Loucy (cell line): ENCODE data around the gene SYNE2.
"Not testable (repeated sequence)": the region's sequence is repeated elsewhere in the genome, so short reads cannot be mapped to it uniquely, and the experiment has no call there.

Source experiments
- H2AFZ ChIP-seq: fragments of 200-600 bp; sonication (generic); 2 replicates; pipeline ENCODE4 v1.6.0; 2016; ENCODE audit warnings: antibody characterized with exemption, mild to moderate bottlenecking, low read length, moderate library complexity
- H3F3A ChIP-seq: fragments of 200-600 bp; 2 replicates; pipeline ENCODE4 v1.6.0; 2016; ENCODE audit warnings: antibody characterized with exemption, low read depth, mild to moderate bottlenecking
- H3K27me3 ChIP-seq: fragments of 200-600 bp; sonication (generic); 2 replicates; pipeline ENCODE4 v1.6.1; 2014; ENCODE audit warnings: low read length, mild to moderate bottlenecking; ENCODE audit not compliant: insufficient read depth, poor library complexity, severe bottlenecking
- H3K36me3 ChIP-seq: fragments of 200-600 bp; sonication (generic); 2 replicates; pipeline ENCODE4 v1.6.1; 2016; ENCODE audit warnings: low read length; ENCODE audit not compliant: insufficient read depth
- H3K4me1 ChIP-seq: fragments of 200-600 bp; sonication (generic); 2 replicates; pipeline ENCODE4 v1.5.1; 2014; ENCODE audit warnings: low read length, mild to moderate bottlenecking; ENCODE audit not compliant: insufficient read depth, poor library complexity, severe bottlenecking
- H3K4me2 ChIP-seq: fragments of 200-600 bp; sonication (generic); 2 replicates; pipeline ENCODE4 v1.6.0; 2014; ENCODE audit warnings: antibody characterized with exemption, low read length, low read depth, mild to moderate bottlenecking; ENCODE audit not compliant: poor library complexity, severe bottlenecking
- H3K4me3 ChIP-seq: fragments of 200-600 bp; sonication (generic); 2 replicates; pipeline ENCODE4 v1.5.1; 2014; ENCODE audit warnings: low read length, mild to moderate bottlenecking, mixed read lengths; ENCODE audit not compliant: poor library complexity, severe bottlenecking
- H3K79me2 ChIP-seq: fragments of 200-600 bp; sonication (generic); 2 replicates; pipeline ENCODE4 v1.6.1; 2014; ENCODE audit warnings: low read length; ENCODE audit not compliant: insufficient read depth
- H3K9ac ChIP-seq: fragments of 200-600 bp; sonication (generic); 2 replicates; pipeline ENCODE4 v1.6.0; 2014; ENCODE audit warnings: mild to moderate bottlenecking, low read depth, low read length, moderate library complexity; ENCODE audit not compliant: poor library complexity, severe bottlenecking
- H3K9me2 ChIP-seq: fragments of 200-600 bp; sonication (generic); replicated peaks from 2 replicates; pipeline ENCODE4 v1.6.1; 2016; ENCODE audit warnings: low read depth, low read length, mixed read lengths
- H3K9me3 ChIP-seq: fragments of 200-600 bp; sonication (generic); 2 replicates; pipeline ENCODE4 v1.6.1; 2014; ENCODE audit warnings: mild to moderate bottlenecking, antibody characterized with exemption, low read length, low read depth; ENCODE audit not compliant: insufficient read depth
- H4K20me1 ChIP-seq: fragments of 200-600 bp; sonication (generic); 2 replicates; pipeline ENCODE4 v1.6.0; 2014; ENCODE audit warnings: antibody characterized with exemption, low read length, mild to moderate bottlenecking; ENCODE audit not compliant: insufficient read depth, poor library complexity, severe bottlenecking
- EZH2phosphoT487 ChIP-seq: fragments of 200-600 bp; IDR thresholded peaks from 2 replicates; pipeline ENCODE4 v1.6.1; 2018; ENCODE audit warnings: antibody characterized with exemption, mild to moderate bottlenecking, moderate library complexity, borderline replicate concordance
- TF ChIP-seq, protein P1 (sequence below): fragments of 200-600 bp; sonication (generic); conservative IDR thresholded peaks from 2 replicates; pipeline ENCODE4 v1.5.1; 2014; ENCODE audit warnings: mild to moderate bottlenecking, antibody characterized with exemption, low read length

The SYNE2 gene

DNA sequence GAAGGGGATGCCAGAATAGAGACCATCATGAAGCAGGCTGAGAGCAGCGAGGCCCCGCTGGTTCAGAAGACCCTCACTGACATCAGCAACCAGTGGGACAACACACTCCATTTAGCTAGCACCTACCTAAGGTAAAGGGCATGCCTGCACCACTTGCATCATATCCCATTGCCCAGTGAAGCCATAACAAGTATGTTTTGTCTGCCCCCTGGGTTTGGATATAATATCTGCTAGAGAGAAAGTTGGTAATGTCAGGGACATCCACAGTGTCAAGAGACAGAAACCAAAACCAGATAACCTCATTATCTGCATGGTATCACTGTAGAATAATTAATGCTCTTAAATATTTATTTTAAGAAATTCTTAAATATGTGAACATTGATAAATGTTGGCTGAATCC is 173.8 kb downstream of the SYNE2 start:
- Histone ChIP-seq H3K9ac (no peak overlapping the region), H3K9me2 (no peaks in the 10 kb centered on the region), H3F3A (no peaks in the 10 kb centered on the region), H3K9me3 (no peaks in the 10 kb centered on the region), H3K4me1 (no peaks in the 10 kb centered on the region), H3K79me2 (no peaks in the 10 kb centered on the region), H4K20me1 (no peaks in the 10 kb centered on the region), H3K27me3 (no peaks in the 10 kb centered on the region), H3K4me2 (no peak overlapping the region), H2AFZ (no peak overlapping the region), H3K4me3 (no peak overlapping the region), H3K36me3 (peaks cover 5% of the 10 kb centered on the region; the same call in 1 of the 2 replicates)
- TF ChIP-seq, protein P1, sequence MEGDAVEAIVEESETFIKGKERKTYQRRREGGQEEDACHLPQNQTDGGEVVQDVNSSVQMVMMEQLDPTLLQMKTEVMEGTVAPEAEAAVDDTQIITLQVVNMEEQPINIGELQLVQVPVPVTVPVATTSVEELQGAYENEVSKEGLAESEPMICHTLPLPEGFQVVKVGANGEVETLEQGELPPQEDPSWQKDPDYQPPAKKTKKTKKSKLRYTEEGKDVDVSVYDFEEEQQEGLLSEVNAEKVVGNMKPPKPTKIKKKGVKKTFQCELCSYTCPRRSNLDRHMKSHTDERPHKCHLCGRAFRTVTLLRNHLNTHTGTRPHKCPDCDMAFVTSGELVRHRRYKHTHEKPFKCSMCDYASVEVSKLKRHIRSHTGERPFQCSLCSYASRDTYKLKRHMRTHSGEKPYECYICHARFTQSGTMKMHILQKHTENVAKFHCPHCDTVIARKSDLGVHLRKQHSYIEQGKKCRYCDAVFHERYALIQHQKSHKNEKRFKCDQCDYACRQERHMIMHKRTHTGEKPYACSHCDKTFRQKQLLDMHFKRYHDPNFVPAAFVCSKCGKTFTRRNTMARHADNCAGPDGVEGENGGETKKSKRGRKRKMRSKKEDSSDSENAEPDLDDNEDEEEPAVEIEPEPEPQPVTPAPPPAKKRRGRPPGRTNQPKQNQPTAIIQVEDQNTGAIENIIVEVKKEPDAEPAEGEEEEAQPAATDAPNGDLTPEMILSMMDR = no peak
- TF ChIP-seq EZH2phosphoT487 = no peak

DNA sequence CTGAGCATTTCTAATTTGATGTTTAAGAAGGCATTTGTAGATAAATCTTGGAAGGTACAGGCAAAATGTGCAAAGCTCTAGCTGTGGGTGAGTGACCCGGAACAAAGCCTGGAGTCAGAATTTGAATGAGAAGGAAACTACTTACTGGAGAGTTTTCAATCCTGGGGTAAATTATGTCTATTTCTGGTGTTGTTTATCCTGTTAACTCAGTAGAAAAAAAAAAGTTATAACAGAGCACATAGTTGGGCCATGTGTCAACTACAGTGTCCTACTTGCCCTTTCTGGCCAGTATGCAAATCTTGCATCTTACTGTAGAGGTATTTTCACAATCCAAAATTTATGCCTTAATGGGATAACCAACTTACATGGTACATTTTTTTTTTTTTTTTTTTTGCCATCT is 182.3 kb downstream of the SYNE2 start:
- Histone ChIP-seq H4K20me1 (no peaks in the 10 kb centered on the region), H3K9me2 (no peaks in the 10 kb centered on the region), H2AFZ (no peak overlapping the region), H3K9ac (no peak overlapping the region), H3K9me3 (no peaks in the 10 kb centered on the region), H3K4me2 (no peak overlapping the region), H3K36me3 (peaks cover 2% of the 10 kb centered on the region; the same call in 1 of the 2 replicates), H3K27me3 (no peaks in the 10 kb centered on the region), H3F3A (no peaks in the 10 kb centered on the region), H3K4me3 (no peak overlapping the region), H3K79me2 (no peaks in the 10 kb centered on the region), H3K4me1 (no peaks in the 10 kb centered on the region)
- TF ChIP-seq EZH2phosphoT487 = no peak
- TF ChIP-seq, protein P1 = no peak

DNA sequence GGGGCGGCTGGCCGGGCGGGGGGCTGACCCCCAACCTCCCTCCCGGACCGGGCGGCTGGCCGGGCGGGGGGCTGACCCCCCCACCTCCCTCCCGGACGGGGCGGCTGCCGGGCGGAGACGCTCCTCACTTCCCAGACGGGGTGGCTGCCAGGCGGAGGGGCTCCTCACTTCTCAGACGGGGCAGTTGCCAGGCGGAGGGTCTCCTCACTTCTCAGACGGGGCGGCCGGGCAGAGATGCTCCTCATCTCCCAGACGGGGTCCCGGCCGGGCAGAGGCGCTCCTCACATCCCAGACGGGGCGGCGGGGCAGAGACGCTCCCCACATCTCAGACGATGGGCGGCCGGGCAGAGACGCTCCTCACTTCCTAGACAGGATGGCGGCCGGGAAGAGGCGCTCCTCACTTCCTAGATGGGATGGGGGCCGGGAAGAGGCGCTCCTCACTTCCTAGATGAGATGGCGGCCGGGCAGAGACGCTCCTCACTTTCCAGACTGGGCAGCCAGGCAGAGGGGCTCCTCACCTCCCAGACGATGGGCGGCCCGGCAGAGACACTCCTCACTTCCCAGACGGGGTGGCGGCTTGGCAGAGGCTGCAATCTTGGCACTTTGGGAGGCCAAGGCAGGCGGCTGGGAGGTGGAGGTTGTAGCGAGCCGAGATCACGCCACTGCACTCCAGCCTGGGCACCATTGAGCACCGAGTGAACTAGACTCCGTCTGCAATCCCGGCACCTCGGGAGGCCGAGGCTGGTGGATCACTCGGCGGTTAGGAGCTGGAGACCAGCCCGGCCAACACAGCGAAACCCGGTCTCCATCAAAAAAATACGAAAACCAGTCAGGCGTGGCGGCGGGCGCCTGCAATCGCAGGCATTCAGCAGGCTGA is 185.3 kb downstream of the SYNE2 start:
- not testable (repeated sequence) for H3K79me2 ChIP-seq, H3K9me2 ChIP-seq, H3K4me1 ChIP-seq, H3K9me3 ChIP-seq, H3K9ac ChIP-seq, H4K20me1 ChIP-seq, H2AFZ ChIP-seq, H3F3A ChIP-seq, H3K4me3 ChIP-seq, H3K36me3 ChIP-seq, H3K27me3 ChIP-seq, H3K4me2 ChIP-seq
